Hippocampal formation (tissue), 2 donors: Measurements from ENCODE around the gene MTF1.
"Not testable (repeated sequence)": the region's sequence is repeated elsewhere in the genome, so short reads cannot be mapped to it uniquely, and the experiment has no call there.

Experiments used
- DNase-seq, 2 donors: peaks; one replicate each; lab custom pipeline; 2025; lab: John Stamatoyannopoulos, UW

Gene MTF1

GRCh38 chr1:37859507-37860345, at the start of gene MTF1:
Gene MTF1, minus strand, starts transcription at chr1:37859592. Its CDS starts 1,934 bp downstream, at chr1:37857658.
- DNase-seq, result peak; percentile 93 to 97

GRCh38 chr1:37908531-37908930, 49.1 kb upstream of the MTF1 start:
- not testable (repeated sequence) for DNase-seq

- not testable (repeated sequence) for DNase-seq
Measured at GRCh38 chr1:37907416-37908125, 48.2 kb upstream of the MTF1 start.

GRCh38 chr1:37906591-37906990, 47.2 kb upstream of the MTF1 start:
- DNase-seq, result not testable (repeated sequence)

- DNase-seq, result no peak
Measured at GRCh38 chr1:37905727-37906126, 46.3 kb upstream of the MTF1 start.

- DNase-seq, result not testable (repeated sequence)
Measured at GRCh38 chr1:37903921-37904320, 44.5 kb upstream of the MTF1 start.

- DNase-seq, result no peak
Measured at GRCh38 chr1:37902983-37903382, 43.6 kb upstream of the MTF1 start.

GRCh38 chr1:37901893-37902225, 42.5 kb upstream of the MTF1 start:
- DNase-seq, result no peak

- no peak for DNase-seq
Measured at GRCh38 chr1:37901191-37901892, 42.0 kb upstream of the MTF1 start.

GRCh38 chr1:37897563-37897962, 38.2 kb upstream of the MTF1 start:
- not testable (repeated sequence) for DNase-seq

GRCh38 chr1:37893673-37894072, 34.3 kb upstream of the MTF1 start:
- no peak for DNase-seq

GRCh38 chr1:37892151-37893047, 33.0 kb upstream of the MTF1 start:
- no peak for DNase-seq

- DNase-seq, result no peak
Measured at GRCh38 chr1:37890378-37891014, 31.1 kb upstream of the MTF1 start.

GRCh38 chr1:37888022-37888700, 28.8 kb upstream of the MTF1 start:
- no peak for DNase-seq

GRCh38 chr1:37884145-37884544, 24.8 kb upstream of the MTF1 start:
- DNase-seq, result no peak

- DNase-seq, result no peak
Measured at GRCh38 chr1:37883671-37884070, 24.3 kb upstream of the MTF1 start.

GRCh38 chr1:37879865-37880264, 20.5 kb upstream of the MTF1 start:
- no peak for DNase-seq

- DNase-seq, result no peak
Measured at GRCh38 chr1:37878071-37878470, 18.7 kb upstream of the MTF1 start.

- DNase-seq, result no peak
Measured at GRCh38 chr1:37875833-37876232, 16.4 kb upstream of the MTF1 start.

- no peak for DNase-seq
Measured at GRCh38 chr1:37872692-37873091, 13.3 kb upstream of the MTF1 start.

- DNase-seq, result no peak
Measured at GRCh38 chr1:37868466-37868865, 9.1 kb upstream of the MTF1 start.
